Upper lobe of left lung (tissue), 6 donors: ENCODE measurements around the gene PHYHIPL. TPM values are rescaled to one million over a fixed set of nuclear protein-coding genes. Genes with fewer than 3 reads are reported as not detected.

Experiments used
- ATAC-seq, 2 donors: fragments of 200-7000 bp; cut with Tn5 transposase; one replicate each; pipeline ENCODE4 v1.9.1; 2022; ENCODE audit warnings: mild to moderate bottlenecking in 2 of 2, moderate library complexity in 2 of 2; ENCODE audit not compliant: low FRiP score in 2 of 2
- DNase-seq, 2 donors: peaks; one replicate each; pipeline ENCODE4 v3.0.0-alpha.2; 2019 to 2020
- H3K27ac ChIP-seq, 4 donors: fragments of 200-600 bp; sonication (generic); one replicate each; pipeline ENCODE4 v1.5.1; 2016 to 2019
- H3K27me3 ChIP-seq, 4 donors: fragments of 200-600 bp; sonication (generic); one replicate each; pipeline ENCODE4 v1.5.1; 2017 to 2019
- H3K36me3 ChIP-seq, 4 donors: fragments of 200-600 bp; sonication (generic); one replicate each; pipeline ENCODE4 v1.5.1; 2016 to 2019
- H3K4me1 ChIP-seq, 4 donors: fragments of 200-600 bp; sonication (generic); one replicate each; pipeline ENCODE4 v1.5.1; 2018 to 2019
- H3K4me3 ChIP-seq, 4 donors: fragments of 200-600 bp; sonication (generic); one replicate each; pipeline ENCODE4 v1.5.1; 2017 to 2019; ENCODE audit warnings: mild to moderate bottlenecking in 2 of 4, moderate library complexity in 1 of 4
- H3K9me3 ChIP-seq, 4 donors: fragments of 200-600 bp; sonication (generic); one replicate each; pipeline ENCODE4 v1.5.1; 2018 to 2019
- CTCF ChIP-seq, 6 experiments: fragments of 450-650 bp in 4 of 6; fragments of 200-600 bp in 2 of 6; sonication (generic) in 2 of 6; IDR thresholded peaks; one replicate each; pipeline ENCODE4 v1.5.1; 2016 to 2019; ENCODE audit warnings: antibody characterized with exemption in 6 of 6
- EP300 ChIP-seq, 4 donors: sonication (generic); formaldehyde crosslinking; IDR thresholded peaks; one replicate each; pipeline ENCODE4 v1.5.1; 2017; ENCODE audit warnings: antibody characterized with exemption in 4 of 4, control low read depth in 2 of 4
- POLR2A ChIP-seq, 4 donors: fragments of 450-650 bp; IDR thresholded peaks; one replicate each; pipeline ENCODE4 v1.5.1; 2016 to 2017; ENCODE audit warnings: antibody characterized with exemption in 4 of 4, mild to moderate bottlenecking in 2 of 4
- POLR2AphosphoS5 ChIP-seq, 2 donors: sonication (generic); formaldehyde crosslinking; IDR thresholded peaks; one replicate each; pipeline ENCODE4 v1.5.1; 2017; ENCODE audit warnings: antibody characterized with exemption in 2 of 2
- WGBS, 2 donors: methylation state at CpG; one replicate each; pipeline ENCODE4 v1.1.5; 2017 to 2018; 5-methylcytosine and 5-hydroxymethylcytosine counted together
- total RNA-seq, 6 donors: library from RNA; depleted of rRNA in 4 of 6; stranded (reverse); fragments of >200 nt in 4 of 6; gene quantifications; one replicate each; pipeline versions ENCODE4 v1.1.0 to v1.2.1, GENCODE V29; 2016 to 2021
- donor health status: DM: no; HTN: no; CAD: no; lungs with moderate emphysema.
- donor health status: DM: no; HTN: yes; CAD: no; lungs with severe emphysema.

PHYHIPL gene
- total RNA-seq, 6 donors from 2014 or later = 0.06 to 0.30 TPM; not detected in 4

GRCh38 chr10:59245686-59246085 is 69.2 kb downstream of the PHYHIPL start:
- 63 to 66% methylated on average over 1 of the region's 1 CpG for WGBS, 2 donors
- no peak for TF ChIP-seq CTCF (IDR thresholded peaks at IDR 0.05)
- TF ChIP-seq EP300 (IDR thresholded peaks at IDR 0.05) = no peak
- no peak for TF ChIP-seq POLR2AphosphoS5 (IDR thresholded peaks at IDR 0.05)
- TF ChIP-seq POLR2A (IDR thresholded peaks at IDR 0.05) = no peak
- Histone ChIP-seq H3K4me3 (no peak overlapping the region), H3K27me3 (no peaks in the 10 kb centered on the region), H3K36me3 (no peaks in the 10 kb centered on the region), H3K27ac (no peak overlapping the region), H3K4me1 (no peaks in the 10 kb centered on the region), H3K9me3 (no peaks in the 10 kb centered on the region)
- ATAC-seq = no peak
- no peak for DNase-seq

GRCh38 chr10:59252491-59252890 is 76.0 kb downstream of the PHYHIPL start:
- TF ChIP-seq POLR2A (IDR thresholded peaks at IDR 0.05) (no peak), EP300 (IDR thresholded peaks at IDR 0.05) (no peak), CTCF (IDR thresholded peaks at IDR 0.05) (no peak), POLR2AphosphoS5 (IDR thresholded peaks at IDR 0.05) (no peak)
- no peak overlapping the region for H3K4me3 ChIP-seq
- no peaks in the 10 kb centered on the region for H3K9me3 ChIP-seq
- no peak overlapping the region for H3K27ac ChIP-seq
- no peaks in the 10 kb centered on the region for H3K4me1 ChIP-seq
- no peaks in the 10 kb centered on the region for H3K27me3 ChIP-seq
- peaks cover 0 to 5% (median 0%) of the 10 kb centered on the region in 4 donors for H3K36me3 ChIP-seq
- DNase-seq = no peak
- ATAC-seq = no peak

GRCh38 chr10:59255463-59255862 is 79.0 kb downstream of the PHYHIPL start:
- DNase-seq (no peak), ATAC-seq (no peak)
- Histone ChIP-seq H3K9me3 (no peaks in the 10 kb centered on the region), H3K4me1 (no peaks in the 10 kb centered on the region), H3K4me3 (no peak overlapping the region), H3K36me3 (peaks cover 0 to 5% (median 0%) of the 10 kb centered on the region in 4 donors), H3K27me3 (no peaks in the 10 kb centered on the region), H3K27ac (no peak overlapping the region)
- no peak for TF ChIP-seq EP300 (IDR thresholded peaks at IDR 0.05)
- TF ChIP-seq POLR2AphosphoS5 (IDR thresholded peaks at IDR 0.05) = no peak
- no peak for TF ChIP-seq POLR2A (IDR thresholded peaks at IDR 0.05)
- no peak for TF ChIP-seq CTCF (IDR thresholded peaks at IDR 0.05)
- WGBS, 2 donors = 92 to 98% methylated on average over 1 of the region's 1 CpG

DNA sequence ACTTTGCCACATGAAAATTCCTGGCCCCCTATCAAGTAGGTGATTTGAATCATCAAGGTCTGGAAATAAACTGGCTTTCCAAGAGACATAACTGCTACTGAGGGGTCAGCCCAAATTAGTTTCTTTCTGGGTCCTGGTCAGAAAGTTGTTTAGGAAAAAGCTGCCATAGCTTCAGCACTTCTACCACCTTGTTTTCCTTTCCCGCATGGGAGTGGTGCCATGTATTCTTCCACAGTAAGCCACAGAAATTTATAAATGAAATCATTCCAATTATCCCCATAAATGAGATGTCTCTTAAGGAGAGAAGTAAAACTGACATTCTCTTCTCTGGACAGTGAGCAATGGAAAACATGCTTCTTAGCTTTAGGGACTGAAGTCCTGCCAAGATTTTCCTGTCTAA is 80.8 kb downstream of the PHYHIPL start:
- WGBS, 2 donors = 81 to 100% methylated on average over 1 of the region's 1 CpG
- no peak for TF ChIP-seq POLR2AphosphoS5 (IDR thresholded peaks at IDR 0.05)
- TF ChIP-seq POLR2A (IDR thresholded peaks at IDR 0.05) = no peak
- no peak for TF ChIP-seq EP300 (IDR thresholded peaks at IDR 0.05)
- no peak for TF ChIP-seq CTCF (IDR thresholded peaks at IDR 0.05)

GRCh38 chr10:59258890-59259289 is 82.4 kb downstream of the PHYHIPL start:
- no peak overlapping the region for H3K27ac ChIP-seq
- H3K4me1 ChIP-seq = no peaks in the 10 kb centered on the region
- no peaks in the 10 kb centered on the region for H3K9me3 ChIP-seq
- DNase-seq (no peak), ATAC-seq (no peak)
- no peaks in the 10 kb centered on the region for H3K36me3 ChIP-seq
- H3K4me3 ChIP-seq = no peak overlapping the region
- TF ChIP-seq POLR2A (IDR thresholded peaks at IDR 0.05) (no peak), POLR2AphosphoS5 (IDR thresholded peaks at IDR 0.05) (no peak), CTCF (IDR thresholded peaks at IDR 0.05) (no peak), EP300 (IDR thresholded peaks at IDR 0.05) (no peak)
- 93 to 97% methylated on average over 1 of the region's 1 CpG for WGBS, 2 donors
- H3K27me3 ChIP-seq = no peaks in the 10 kb centered on the region

More for the DNA sequence above, 80.8 kb downstream of the PHYHIPL start:
- Histone ChIP-seq H3K36me3 (peaks cover 0 to 5% (median 0%) of the 10 kb centered on the region in 4 donors), H3K4me1 (no peaks in the 10 kb centered on the region), H3K4me3 (no peak overlapping the region), H3K27me3 (no peaks in the 10 kb centered on the region), H3K27ac (no peak overlapping the region), H3K9me3 (no peaks in the 10 kb centered on the region)
- DNase-seq = no peak
- no peak for ATAC-seq
